Ishikawa (cell line): Measurements from ENCODE around the gene ZNF22.

ENCODE experiments used
- CEBPB ChIP-seq: IDR thresholded peaks from 2 replicates; pipeline ENCODE4 v1.6.1; 2012
- FOXM1 ChIP-seq: IDR thresholded peaks from 2 replicates; pipeline ENCODE4 v1.6.1; 2012; ENCODE audit warnings: low read depth, borderline replicate concordance
- USF1 ChIP-seq: IDR thresholded peaks from 2 replicates; pipeline ENCODE4 v1.6.1; 2012

Gene ZNF22

GRCh38 chr10:45052700-45053099 lies 52.0 kb downstream of the ZNF22 start:
- TF ChIP-seq FOXM1, result no peak
- TF ChIP-seq CEBPB, result no peak

GRCh38 chr10:45053569-45054100 lies 52.9 kb downstream of the ZNF22 start:
- no peak for TF ChIP-seq USF1
